ENCODE measurements around the gene ANKRD18B. TPM values are rescaled to one million over a fixed set of nuclear protein-coding genes. Genes with fewer than 3 reads are reported as not detected.
"Not testable (repeated sequence)": the region's sequence is repeated elsewhere in the genome, so short reads cannot be mapped to it uniquely, and the experiment has no call there.

ANKRD18B gene
- 4.2 and 16.5 TPM in 2 replicates for total RNA-seq (2014; rRNA removed; shearing (Covaris generic))

DNA sequence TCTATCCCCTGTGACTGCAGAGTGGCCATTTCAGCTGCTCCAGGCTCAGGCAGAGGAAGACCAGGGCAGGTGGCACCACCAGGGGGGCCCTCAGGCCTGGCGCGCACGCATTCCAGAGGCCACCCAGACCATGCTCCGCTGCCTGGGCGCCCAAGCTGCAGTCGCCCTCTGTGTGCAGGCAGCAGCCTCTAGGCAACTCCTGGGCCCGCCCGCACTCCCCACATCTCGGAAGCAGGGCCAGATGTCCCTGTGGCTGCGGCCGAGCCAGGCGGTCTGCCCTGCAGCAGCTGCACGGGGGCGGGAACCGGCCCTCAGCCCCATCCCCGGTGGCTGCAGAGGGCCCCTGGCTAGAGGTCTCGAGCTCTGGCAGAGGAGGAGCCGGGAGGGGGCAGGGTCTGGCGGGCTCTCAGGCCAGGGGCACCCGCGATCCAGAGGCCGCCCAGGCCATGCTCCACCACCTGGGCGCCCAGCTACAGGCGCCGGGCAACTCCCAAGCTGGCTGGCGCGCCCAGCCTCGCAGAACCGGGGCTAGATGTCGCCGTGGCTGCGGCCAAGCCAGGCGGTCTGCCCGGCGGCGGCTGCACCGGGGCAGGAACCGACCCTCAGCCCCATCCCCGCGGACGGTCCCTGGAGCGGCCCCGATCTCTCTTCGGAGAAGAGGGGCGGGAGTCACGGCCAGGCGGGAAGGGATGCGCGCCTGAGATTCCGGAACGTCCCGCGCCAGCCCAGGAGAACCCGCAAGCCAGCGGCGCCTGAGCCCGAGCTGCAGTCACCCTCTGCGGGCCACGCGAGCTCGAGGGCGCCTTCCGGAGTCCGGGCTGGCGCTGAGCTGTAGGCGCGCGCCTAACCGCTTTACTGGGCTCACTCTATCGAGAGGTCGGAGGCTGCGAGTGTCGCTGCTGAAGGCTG is at the start of gene ANKRD18B:
Gene ANKRD18B, plus strand, starts transcription at position 855 of the 909 bp plus-strand sequence. CDS start 239 bp downstream, outside the sequence.
- peak; percentile 83 for DNase-seq (ENCODE audit: low read depth)

DNA sequence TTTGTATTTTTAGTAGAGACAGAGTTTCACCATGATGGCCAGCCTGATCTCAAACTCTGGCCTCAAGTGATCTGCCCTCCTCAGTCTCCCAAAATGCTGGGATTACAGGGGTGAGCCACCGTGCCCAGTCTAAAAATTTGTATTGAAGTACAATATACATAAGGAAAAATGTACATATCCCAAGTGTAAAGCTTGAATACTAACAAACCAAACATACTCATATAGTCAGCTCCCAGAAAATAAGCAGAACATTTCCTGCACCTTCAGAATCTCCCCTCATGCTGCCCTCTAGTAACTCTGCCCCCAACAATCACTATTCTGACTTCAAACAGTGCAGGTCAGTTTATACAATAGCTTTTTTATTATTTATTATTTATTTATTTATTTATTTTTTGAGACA is 48.7 kb upstream of the ANKRD18B start:
- DNase-seq (ENCODE audit: low read depth) = no peak

DNA sequence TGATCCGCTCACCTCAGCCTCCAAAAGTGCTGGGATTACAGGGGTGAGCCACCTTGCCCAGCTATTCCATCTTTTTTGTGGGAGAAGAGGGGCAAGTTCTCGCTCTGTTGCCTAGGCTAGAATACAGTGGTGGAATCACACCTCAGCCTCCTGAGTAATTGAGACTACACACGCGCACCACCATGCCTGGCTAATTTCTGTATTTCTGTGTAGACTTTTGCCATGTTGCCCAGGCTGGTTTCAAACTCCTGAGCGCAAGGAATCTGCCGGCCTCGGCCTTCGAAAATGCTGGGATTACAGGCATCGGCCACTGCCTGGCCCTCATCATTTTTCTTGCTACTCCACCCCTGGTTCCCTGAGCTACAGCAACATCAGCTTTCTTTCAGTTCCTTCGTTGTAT is 47.5 kb upstream of the ANKRD18B start:
- DNase-seq (ENCODE audit: low read depth) = no peak

DNA sequence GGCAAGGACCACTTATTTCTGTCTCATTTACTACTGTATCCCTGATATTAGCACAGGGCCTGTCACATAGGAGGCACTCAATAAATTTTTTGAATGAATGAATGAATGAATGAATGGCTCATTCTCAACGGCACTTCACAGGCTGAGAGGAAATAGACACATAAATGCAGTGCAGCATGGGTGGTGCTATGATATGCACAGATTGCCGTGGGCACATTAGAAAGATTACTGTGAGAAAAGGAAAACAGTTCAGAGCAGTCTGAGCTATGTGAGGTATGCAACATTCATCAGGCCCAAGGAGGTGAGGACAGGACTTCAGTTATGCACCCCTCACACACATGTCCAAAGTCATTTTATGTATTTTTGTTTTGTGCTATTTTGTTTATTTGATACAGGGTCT is 43.9 kb upstream of the ANKRD18B start:
- no peak for DNase-seq (ENCODE audit: low read depth)

DNA sequence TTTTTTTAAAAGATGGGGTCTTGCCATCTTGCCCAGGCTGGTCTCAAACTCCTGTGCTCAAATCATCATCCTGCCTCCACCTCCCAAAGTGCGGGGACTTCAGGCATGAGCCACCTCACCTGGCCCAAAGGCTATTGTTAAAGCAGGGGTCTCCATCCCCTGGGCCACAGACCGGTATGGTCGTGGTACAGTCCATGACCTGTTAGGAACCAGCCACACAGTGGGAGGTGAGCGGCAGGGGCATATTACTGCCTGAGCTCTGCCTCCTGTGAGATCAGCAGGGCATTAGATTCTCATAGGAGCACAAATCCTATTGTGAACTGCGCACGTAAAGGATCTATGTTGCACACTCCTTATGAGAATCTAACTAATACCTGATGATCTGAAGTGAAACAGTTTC is 43.1 kb upstream of the ANKRD18B start:
- no peak for DNase-seq (ENCODE audit: low read depth)

DNA sequence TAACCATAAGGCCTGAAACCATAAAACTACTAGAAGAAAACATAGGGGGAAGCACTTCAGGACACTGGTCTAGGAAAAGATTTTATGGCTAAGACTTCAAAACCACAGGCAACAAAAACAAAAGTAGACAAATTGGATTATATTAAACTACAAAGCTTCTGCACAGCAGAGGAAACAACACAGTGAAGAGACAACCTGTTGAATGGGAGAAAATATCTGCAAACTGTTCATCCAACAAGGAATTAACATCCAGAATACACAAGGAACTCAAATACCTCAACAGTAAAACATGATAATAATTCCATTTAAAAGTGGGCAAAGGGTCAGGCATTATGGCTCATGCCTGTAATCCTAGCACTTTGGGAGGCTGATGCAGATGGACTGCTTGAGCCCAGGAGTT is 38.7 kb upstream of the ANKRD18B start:
- not testable (repeated sequence) for DNase-seq (ENCODE audit: low read depth)

DNA sequence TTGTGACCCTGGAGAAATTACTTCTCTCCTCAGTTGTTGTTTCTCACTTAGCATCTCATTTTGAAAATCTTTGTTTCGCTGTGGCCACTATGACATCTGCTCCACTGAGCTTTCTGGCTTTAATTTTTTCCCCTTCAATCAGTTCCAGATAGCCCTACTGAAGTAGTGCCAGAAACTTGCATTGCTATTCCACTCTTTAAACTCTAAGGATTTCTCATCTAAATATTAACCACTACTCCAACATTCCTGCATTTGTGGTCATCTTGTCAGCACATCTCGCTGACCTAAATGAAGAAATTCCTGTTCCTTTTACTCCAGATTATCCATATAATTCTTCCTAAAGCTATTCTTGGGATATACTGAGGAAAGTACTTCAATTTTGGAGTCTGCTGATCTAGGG is 35.0 kb upstream of the ANKRD18B start:
- DNase-seq (ENCODE audit: low read depth) = no peak

DNA sequence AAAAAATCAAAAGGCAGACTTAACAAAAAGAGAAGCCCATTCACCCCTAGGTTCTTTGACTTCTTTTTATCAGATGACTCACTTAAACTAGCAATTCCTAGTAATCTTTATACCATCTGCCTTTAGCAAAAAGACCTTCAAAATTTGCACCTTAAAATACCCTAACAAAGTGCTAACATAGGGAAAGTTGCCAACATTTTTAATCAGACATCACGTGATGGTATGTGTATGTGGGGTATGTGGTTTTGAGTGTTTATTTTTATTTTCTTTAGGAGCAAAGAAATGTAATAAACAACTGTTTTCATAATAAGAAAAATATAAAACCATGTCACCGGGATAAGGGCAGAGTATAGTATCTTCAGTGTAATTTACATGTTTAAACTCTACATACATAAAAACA is 30.2 kb upstream of the ANKRD18B start:
- DNase-seq (ENCODE audit: low read depth) = not testable (repeated sequence)

DNA sequence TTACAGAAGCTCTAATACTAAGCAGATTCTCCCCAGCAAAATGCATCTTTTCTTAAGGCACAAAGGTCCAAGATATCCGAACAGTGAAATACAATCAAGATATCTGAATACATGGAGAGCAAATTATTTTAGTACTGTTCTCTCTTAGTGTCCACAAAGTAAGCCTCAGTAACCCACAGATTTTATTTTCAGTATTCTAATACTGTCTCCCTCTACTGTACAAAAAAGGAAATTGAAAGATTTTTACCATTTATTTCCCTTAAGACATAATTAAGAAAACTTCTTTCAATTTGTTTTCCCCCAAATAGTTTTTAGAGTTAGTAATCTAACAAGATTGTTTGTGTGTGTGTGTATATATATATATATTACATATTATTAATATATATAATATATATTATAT is 25.7 kb upstream of the ANKRD18B start:
- no peak for DNase-seq (ENCODE audit: low read depth)

DNA sequence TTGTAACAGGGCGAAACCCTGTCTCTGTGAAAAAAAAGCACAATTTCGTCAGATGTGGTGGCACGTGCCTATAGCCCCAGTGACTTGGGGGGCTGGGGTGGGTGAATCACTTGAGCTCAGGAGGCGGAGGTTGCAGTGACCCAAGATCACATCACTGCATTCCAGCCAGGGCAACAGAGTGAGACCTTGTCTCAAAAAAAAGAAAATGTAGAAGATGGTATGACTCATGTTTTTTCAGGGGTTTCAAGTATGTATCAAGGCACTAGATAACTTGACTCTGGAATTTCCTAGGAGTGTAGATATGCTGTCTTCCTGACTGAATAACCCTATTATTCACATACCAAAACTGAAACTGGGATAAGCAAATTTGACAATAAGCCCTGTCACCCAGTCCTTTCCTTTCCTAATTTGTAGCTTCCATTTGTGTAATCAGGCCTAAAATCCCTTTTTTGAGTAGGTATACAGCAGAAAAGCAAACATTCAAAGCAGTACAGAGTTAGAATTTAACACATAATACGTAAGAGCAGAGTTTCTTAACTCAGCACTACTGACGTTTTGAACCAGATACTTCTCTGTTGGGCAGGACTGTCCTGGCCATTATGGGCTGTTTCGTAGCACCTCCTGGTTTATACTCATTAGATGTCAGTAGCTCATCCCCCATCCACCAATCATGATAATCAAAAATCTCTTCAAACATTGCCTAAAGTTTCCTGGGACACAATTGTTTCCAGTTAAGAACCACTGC is 17.3 kb upstream of the ANKRD18B start:
- peak; percentile 98 for DNase-seq (ENCODE audit: low read depth)

DNA sequence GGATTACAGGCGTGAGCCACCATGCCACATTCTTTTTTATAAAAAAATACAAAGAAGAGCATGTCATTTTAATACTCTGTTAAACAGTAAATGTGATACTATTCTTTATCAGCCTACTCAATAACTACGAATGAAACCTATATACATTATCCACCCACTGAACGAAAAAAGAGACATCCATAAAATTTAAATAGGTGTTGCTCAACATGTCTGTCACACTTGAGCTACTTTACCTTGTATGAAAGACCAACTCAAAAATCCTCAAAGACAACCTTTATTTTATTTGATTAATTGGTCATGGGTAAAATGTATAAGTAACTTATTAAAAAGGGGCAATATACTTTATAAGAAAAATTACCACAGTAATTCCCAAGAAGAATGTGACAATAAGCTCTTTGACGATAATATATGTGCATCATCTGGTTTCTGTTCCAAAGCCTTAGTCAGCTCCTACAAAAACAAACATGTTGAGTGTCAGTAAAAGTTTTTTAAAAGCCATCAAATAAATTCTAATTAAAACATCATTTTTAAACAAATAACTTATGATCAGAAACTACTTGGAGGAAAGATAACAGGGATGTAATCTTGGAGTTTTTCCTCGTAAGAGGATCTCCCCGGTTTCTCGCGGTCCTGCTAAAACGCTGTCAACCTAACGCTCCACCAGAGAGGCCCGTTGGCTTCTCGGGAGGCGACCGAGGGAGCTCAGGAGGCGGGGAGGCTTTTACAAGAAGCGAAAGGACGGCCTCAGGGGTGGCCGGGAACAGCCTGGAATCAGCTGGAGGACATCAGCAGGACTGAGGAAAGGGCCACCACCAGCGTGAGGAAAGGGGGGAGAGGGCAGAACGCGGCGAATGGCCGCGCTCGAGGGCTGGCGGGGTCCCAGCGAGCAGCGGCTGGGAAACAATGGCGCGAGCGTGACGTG is 13.5 kb upstream of the ANKRD18B start:
- DNase-seq (ENCODE audit: low read depth) = peak; percentile 79

DNA sequence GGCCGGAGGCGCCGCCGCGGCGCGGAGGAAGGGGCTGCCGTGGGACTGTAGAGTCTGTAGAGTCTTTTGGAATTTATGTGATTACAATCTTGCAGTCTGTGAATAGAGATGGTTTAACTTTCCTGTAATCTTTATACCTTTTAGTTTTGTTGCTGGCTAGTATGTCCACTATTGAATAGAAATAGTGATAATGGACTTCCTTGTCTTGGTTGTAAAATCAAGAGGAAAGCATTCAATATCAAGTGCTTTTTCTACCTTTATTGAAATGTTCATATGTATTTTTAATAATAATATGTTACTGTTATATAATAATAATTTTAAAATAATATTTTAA is 12.9 kb upstream of the ANKRD18B start:
- not testable (repeated sequence) for DNase-seq (ENCODE audit: low read depth)

DNA sequence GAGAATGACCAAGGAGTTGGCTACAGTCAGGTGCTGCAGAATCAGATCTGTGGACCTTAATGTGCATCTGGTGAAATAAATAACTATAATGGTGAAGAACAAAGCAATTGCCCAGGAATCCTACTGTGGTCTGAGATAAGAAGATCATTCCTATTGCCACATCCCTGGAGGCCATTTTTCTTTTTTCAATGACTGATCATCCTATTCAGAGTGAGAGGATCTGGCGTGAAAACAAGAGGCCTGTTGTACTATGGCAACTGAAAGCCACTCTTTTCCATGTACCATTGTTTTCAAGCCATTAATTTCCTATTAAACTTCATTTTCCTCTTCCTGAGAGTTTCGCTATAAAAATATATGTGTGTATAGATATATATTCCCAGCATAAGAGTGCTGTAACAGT is 11.5 kb upstream of the ANKRD18B start:
- not testable (repeated sequence) for DNase-seq (ENCODE audit: low read depth)

DNA sequence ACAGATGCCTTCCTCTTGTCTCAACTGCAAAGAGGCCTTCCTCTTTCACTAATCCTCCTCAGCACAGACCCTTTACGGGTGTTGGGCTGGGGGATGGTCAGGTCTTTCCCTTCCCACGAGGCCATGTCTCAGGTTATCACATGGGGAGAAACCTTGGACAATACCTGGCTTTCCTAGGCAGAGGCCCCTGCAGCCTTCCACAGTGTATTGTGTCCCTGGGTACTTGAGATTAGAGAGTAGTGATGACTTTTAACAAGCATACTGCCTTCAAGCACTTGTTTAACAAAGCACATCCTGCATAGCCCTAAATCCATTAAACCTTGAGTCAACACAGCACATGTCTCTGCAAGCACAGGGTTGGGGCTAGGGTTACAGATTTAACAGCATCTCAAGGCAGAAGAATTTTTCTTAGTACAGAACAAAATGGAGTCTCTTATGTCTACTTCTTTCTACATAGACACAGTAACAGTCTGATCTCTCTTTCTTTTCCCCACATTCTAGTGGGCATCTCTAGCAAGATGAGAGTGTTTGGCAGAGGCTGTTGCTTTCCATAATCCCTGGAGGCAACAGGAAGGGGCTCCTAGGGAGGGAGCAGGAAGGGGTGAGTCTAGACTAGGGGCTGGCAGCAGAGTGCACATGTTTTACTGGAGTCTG is 8.6 kb upstream of the ANKRD18B start:
- not testable (repeated sequence) for DNase-seq (ENCODE audit: low read depth)

DNA sequence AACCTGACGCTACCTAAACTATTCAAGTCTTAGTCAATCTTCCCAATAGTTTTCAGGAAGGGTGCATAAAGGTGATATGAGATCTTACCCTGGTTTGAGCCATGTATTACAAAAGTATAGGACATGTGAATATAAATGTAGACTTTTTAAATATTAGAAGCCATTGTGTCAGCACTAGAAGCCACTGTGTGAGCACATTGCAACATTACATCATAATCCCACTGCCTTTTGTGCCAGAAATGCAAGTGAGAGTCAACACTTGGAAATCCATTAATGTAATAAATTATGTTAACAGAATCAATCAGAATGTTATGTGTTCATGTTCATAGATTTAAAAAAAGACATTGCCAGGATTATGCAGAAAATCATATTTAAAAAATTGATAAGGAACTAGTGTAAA is 7.7 kb upstream of the ANKRD18B start:
- DNase-seq (ENCODE audit: low read depth) = not testable (repeated sequence)

DNA sequence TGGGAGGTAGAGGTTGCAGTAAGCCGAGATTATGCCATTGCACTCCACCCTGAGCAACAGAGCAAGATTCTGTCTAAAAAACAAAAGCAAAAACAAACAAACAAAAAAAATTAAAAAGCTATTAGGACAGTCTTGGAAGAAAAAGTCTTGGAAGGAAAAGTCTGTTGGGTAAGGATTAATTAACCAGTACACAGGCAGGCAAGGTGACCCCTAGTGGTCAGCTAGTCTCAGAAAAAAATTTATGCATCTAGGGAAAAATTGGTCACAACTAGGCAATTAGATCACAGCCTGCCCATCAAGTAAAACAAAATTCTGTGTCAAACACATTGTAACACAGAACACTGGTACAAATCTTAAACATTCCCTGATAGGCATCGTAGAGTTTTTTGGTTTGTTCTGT is 6.7 kb upstream of the ANKRD18B start:
- DNase-seq (ENCODE audit: low read depth) = peak; percentile 55

DNA sequence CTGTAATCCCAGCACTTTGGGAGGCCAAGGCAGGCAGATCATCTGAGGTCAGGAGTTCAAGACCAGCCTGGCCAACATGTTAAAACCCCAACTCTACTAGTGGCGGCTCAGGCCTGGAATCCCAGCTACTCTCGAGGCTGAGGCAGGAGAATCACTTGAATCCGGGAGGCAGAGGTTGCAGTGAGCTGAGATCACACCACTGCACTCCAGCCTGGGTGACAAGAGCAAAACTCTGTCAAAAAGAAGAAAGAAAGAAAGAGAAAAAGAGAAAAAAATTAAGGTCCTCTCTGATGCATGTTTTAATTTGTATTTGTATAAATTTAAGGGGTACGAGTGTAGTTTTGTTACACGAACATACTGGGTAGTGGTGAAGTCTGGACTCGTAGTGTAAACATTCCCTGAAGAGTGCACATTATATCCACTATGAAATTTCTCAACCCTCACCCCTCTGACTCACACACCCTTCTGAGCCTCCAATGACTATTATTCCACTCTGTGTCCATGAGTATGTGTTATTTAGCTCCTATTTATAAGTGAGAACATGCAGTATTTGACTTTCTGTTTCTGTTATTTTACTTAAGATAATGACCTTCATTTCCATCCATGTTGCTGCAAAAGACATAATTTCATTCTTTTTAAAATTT is 6.0 kb upstream of the ANKRD18B start:
- DNase-seq (ENCODE audit: low read depth) = peak; percentile 60

DNA sequence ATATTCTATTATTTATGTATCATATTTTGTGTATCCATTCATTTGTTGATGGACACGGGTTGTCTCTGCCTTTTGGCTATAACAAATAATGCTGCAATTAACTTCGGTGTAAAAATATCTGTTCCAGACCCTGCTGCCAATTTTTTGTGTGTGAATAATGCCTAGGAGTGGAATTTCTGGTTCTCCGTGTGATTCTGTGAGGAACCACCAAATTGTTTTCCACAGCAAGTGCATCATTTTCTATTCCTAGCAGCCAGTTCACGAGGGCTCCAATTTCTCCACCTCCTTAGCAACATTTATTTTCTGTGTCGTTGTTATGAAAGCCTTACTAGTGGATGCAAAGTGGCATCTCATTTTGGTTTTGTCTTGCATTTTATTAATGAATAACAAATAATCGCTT is 2.2 kb upstream of the ANKRD18B start:
- DNase-seq (ENCODE audit: low read depth) = not testable (repeated sequence)

DNA sequence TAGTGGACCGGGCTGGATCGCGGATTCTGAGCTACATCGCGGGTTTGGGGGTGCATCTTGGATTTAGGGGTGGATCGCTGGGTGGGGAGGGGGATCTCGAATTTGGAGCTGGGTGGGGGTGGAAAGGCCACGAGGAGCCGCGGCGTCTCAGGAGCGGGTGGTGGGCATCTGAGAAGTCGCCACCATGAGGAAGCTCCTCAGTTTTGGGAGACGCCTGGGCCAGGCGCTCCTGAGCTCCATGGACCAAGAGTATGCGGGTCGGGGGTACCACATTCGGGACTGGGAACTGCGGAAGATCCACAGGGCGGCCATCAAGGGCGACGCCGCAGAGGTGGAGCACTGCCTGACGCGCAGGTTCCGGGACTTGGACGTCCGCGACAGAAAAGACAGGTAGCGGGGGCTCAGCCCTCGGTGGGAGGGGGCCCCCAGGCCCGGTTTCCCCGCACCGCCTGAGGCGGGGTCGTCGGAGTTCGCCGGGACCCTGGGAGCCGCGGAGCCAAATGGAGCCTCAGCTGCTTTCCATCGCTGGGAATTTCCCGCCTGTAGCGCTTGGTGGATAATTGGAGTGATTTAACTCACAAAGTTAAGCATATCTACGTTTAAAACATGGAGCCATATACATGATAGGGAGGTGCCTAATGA is 376 bp downstream of the ANKRD18B start:
- peak; percentile 43 for DNase-seq (ENCODE audit: low read depth)

DNA sequence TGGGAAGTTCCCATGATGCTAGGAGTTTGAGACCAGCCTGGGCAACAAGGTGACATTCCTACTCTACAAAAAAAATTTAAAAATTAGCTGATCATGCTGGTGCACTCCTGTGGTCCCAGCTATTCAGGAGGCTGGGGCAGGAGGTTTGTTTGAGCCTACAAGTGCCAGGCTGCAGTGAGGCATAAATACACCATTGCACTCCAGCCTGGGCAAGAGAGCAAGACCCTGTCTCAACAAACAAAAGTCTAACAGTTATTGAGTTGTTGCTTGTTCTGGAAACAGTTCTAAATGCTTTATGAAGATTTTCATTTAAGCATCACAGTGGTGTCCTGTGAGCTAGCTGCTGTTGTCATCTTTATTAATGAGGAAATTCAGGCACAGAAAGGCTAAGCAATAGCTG is 4.0 kb downstream of the ANKRD18B start:
- DNase-seq (ENCODE audit: low read depth) = not testable (repeated sequence)
